ENCODE results near the gene SLC16A7. TPM values are rescaled to one million over a fixed set of nuclear protein-coding genes. Genes with fewer than 3 reads are reported as not detected.

SLC16A7 gene
- total and polyA plus RNA-seq, 4 donors, result 3.4 to 22.9 (median 11.4) TPM

- TF ChIP-seq, protein P1, sequence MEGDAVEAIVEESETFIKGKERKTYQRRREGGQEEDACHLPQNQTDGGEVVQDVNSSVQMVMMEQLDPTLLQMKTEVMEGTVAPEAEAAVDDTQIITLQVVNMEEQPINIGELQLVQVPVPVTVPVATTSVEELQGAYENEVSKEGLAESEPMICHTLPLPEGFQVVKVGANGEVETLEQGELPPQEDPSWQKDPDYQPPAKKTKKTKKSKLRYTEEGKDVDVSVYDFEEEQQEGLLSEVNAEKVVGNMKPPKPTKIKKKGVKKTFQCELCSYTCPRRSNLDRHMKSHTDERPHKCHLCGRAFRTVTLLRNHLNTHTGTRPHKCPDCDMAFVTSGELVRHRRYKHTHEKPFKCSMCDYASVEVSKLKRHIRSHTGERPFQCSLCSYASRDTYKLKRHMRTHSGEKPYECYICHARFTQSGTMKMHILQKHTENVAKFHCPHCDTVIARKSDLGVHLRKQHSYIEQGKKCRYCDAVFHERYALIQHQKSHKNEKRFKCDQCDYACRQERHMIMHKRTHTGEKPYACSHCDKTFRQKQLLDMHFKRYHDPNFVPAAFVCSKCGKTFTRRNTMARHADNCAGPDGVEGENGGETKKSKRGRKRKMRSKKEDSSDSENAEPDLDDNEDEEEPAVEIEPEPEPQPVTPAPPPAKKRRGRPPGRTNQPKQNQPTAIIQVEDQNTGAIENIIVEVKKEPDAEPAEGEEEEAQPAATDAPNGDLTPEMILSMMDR (IDR thresholded peaks at IDR 0.05; ENCODE audit: control extremely low read depth, extremely low read depth), result no peak
- DNase-seq (no peak), ATAC-seq (ENCODE audit: insufficient read depth, low FRiP score) (no peak)
- Histone ChIP-seq H3K4me3 (no peak overlapping the region), H3K9ac (ENCODE audit: insufficient read depth in 1 of 2, low read length in 2 of 2) (no peak overlapping the region), H3K27me3 (ENCODE audit: control insufficient read depth in 3 of 3, insufficient read depth in 3 of 3, low read length in 2 of 3) (no peaks in the 10 kb centered on the region), H3K9me3 (ENCODE audit: control insufficient read depth in 4 of 4, insufficient read depth in 3 of 4, low read length in 3 of 4) (no peaks in the 10 kb centered on the region), H3K4me1 (ENCODE audit: control insufficient read depth in 5 of 5, insufficient read depth in 5 of 5, low read length in 5 of 5) (peaks cover 0 to 8% (median 8%) of the 10 kb centered on the region in 5 donors), H3K27ac (ENCODE audit: low read depth in 1 of 2, low read length in 1 of 2) (peak overlapping the region in 1 of 2 donors; percentile 66), H3K36me3 (ENCODE audit: control insufficient read depth in 4 of 4, insufficient read depth in 4 of 4, low read length in 4 of 4) (peaks cover 0 to 4% (median 0%) of the 10 kb centered on the region in 4 donors)
- WGBS, 2 donors, result 67 to 76% methylated on average over 1 of the region's 1 CpG
Measured at GRCh38 chr12:59695379-59695778, 99.5 kb downstream of the SLC16A7 start.

GRCh38 chr12:59698600-59698999, 102.8 kb downstream of the SLC16A7 start:
- Histone ChIP-seq H3K9me3 (ENCODE audit: control insufficient read depth in 4 of 4, insufficient read depth in 3 of 4, low read length in 3 of 4) (no peaks in the 10 kb centered on the region), H3K4me3 (no peak overlapping the region), H3K4me1 (ENCODE audit: control insufficient read depth in 5 of 5, insufficient read depth in 5 of 5, low read length in 5 of 5) (peaks cover 0 to 8% (median 8%) of the 10 kb centered on the region in 5 donors), H3K27ac (ENCODE audit: low read depth in 1 of 2, low read length in 1 of 2) (no peak overlapping the region), H3K27me3 (ENCODE audit: control insufficient read depth in 3 of 3, insufficient read depth in 3 of 3, low read length in 2 of 3) (no peaks in the 10 kb centered on the region), H3K9ac (ENCODE audit: insufficient read depth in 1 of 2, low read length in 2 of 2) (no peak overlapping the region), H3K36me3 (ENCODE audit: control insufficient read depth in 4 of 4, insufficient read depth in 4 of 4, low read length in 4 of 4) (no peaks in the 10 kb centered on the region)
- peak in 2 of 3 donors; percentile 55 to 78 for DNase-seq
- TF ChIP-seq, protein P1 (IDR thresholded peaks at IDR 0.05; ENCODE audit: control extremely low read depth, extremely low read depth), result no peak
- peak; percentile 63 for ATAC-seq (ENCODE audit: insufficient read depth, low FRiP score)
- 53 to 58% methylated on average over 4 of the region's 4 CpGs for WGBS, 2 donors

- 52 to 77% methylated on average over 2 of the region's 2 CpGs for WGBS, 2 donors
- Histone ChIP-seq H3K9me3 (ENCODE audit: control insufficient read depth in 4 of 4, insufficient read depth in 3 of 4, low read length in 3 of 4) (no peaks in the 10 kb centered on the region), H3K27ac (ENCODE audit: low read depth in 1 of 2, low read length in 1 of 2) (peak overlapping the region in 1 of 2 donors; percentile 45), H3K27me3 (ENCODE audit: control insufficient read depth in 3 of 3, insufficient read depth in 3 of 3, low read length in 2 of 3) (no peaks in the 10 kb centered on the region), H3K4me3 (no peak overlapping the region), H3K4me1 (ENCODE audit: control insufficient read depth in 5 of 5, insufficient read depth in 5 of 5, low read length in 5 of 5) (peaks cover 0 to 8% (median 8%) of the 10 kb centered on the region in 5 donors), H3K9ac (ENCODE audit: insufficient read depth in 1 of 2, low read length in 2 of 2) (no peak overlapping the region), H3K36me3 (ENCODE audit: control insufficient read depth in 4 of 4, insufficient read depth in 4 of 4, low read length in 4 of 4) (no peaks in the 10 kb centered on the region)
- TF ChIP-seq, protein P1 (IDR thresholded peaks at IDR 0.05; ENCODE audit: control extremely low read depth, extremely low read depth), result no peak
- DNase-seq (peak in 2 of 3 donors; percentile 65 to 77), ATAC-seq (ENCODE audit: insufficient read depth, low FRiP score) (peak; percentile 44)
Measured at GRCh38 chr12:59699421-59700152, 103.8 kb downstream of the SLC16A7 start.
